ENCODE results near the gene ARL15.

- no peak for TF ChIP-seq POLR2A (IDR thresholded peaks at IDR 0.05)
- no peak for TF ChIP-seq CTCF (IDR thresholded peaks at IDR 0.05)
Observed at GRCh38 chr5:54093081-54093492, 217.3 kb downstream of the ARL15 start.
